ENCODE data around the gene CPXM2.

The CPXM2 gene

DNA sequence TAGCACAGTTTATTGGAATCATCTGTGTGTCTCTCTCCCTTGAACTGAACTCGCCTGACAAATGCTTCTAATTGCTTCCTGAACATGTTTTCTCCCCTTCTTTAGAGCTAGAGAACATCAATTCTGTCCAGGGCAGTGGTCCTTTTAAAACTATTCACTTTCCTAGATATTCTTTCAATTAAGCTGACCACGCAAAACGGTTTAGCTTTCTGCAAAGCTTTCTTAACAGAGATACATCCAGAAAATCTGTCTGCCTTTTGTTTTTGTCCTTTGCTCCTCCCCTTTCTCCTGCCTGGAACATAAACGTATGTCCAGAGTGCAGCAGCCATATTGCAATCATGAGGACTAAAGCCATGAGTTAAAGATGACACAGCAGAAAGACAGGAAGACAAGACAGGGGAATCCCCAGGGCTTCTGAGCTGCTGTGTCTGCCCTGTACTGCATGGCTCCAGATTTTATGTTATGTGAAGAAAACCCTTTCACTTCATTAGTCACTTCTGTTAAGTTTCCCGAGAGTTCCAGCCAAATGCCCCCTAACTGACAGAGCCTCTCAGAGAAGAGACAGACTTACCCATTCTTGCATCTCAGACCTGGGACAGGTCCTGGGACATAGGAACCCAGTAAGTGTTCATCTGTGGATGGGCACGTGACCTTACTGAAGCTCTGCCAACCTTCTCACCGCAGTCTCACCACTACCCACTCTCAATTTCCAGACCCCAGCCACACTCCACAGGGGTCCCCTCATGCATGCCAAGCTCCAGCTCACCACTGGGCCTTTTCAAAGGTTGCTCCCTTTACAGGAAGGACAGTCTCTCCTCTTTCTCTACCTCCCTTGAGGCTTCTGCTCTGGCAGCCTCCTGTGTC, 35.0 kb upstream of the CPXM2 start:
- Histone ChIP-seq H3K4me1 (peaks cover 9 to 23% (median 14%) of the 10 kb centered on the region in 10 experiments), H3K4me3 (no peak overlapping the region), H3K27me3 (no peaks in the 10 kb centered on the region), H3K9me3 (replicated peaks in 1 of 11) (peaks cover 21 to 43% (median 28%) of the 10 kb centered on the region in 11 experiments), H3K36me3 (no peaks in the 10 kb centered on the region), H4K20me1 (no peaks in the 10 kb centered on the region), H3K27ac (peak overlapping the region in 10 of 11 experiments; percentile 8 to 74 (median 57); a peak in 17 of 22 replicates), H3K4me2 (peak overlapping the region; percentile 22 to 76 (median 57); a peak in 21 of 22 replicates), H3K9ac (peak overlapping the region in 5 of 11 experiments; percentile 6 to 50 (median 20); a peak in 4 of 22 replicates)
- no peak for TF ChIP-seq Cebpa-rat (IDR thresholded peaks at IDR 0.05)

GRCh38 chr10:123922126-123922525, 30.5 kb upstream of the CPXM2 start:
- no peaks in the 10 kb centered on the region for H3K36me3 ChIP-seq
- peaks cover 21 to 35% (median 29%) of the 10 kb centered on the region in 11 experiments for H3K9me3 ChIP-seq (replicated peaks in 1 of 11)
- no peaks in the 10 kb centered on the region for H3K27me3 ChIP-seq
- H4K20me1 ChIP-seq: no peaks in the 10 kb centered on the region
- no peak overlapping the region for H3K4me3 ChIP-seq
- peaks cover 5 to 11% (median 7%) of the 10 kb centered on the region in 10 experiments for H3K4me1 ChIP-seq
- no peak overlapping the region for H3K4me2 ChIP-seq
- no peak for TF ChIP-seq Cebpa-rat (IDR thresholded peaks at IDR 0.05)
- no peak overlapping the region for H3K9ac ChIP-seq
- no peak overlapping the region for H3K27ac ChIP-seq

DNA sequence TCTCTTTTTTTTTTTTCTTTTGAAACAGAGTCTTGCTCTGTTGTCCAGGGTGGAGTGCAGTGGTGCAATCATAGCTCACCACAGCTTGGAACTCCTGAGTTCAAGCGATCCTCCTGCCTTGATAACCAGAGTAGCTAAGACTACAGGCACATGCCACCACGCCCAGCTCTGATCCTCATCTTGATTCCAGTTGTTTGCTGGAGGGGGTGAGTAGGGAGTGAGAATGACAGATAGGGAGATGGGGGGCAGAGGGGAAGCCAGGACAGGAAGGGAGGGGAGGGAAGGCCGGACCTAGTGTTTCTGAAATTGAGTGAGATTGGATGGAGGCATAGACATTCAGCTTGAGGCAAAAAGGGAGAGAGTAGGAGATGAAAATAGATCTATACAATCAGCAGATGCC, 25.2 kb upstream of the CPXM2 start:
- Histone ChIP-seq H4K20me1 (no peaks in the 10 kb centered on the region), H3K4me3 (no peak overlapping the region), H3K36me3 (no peaks in the 10 kb centered on the region), H3K4me2 (no peak overlapping the region), H3K4me1 (peaks cover 22 to 33% (median 25%) of the 10 kb centered on the region in 10 experiments), H3K9ac (no peak overlapping the region), H3K27me3 (no peaks in the 10 kb centered on the region), H3K27ac (no peak overlapping the region), H3K9me3 (replicated peaks in 1 of 11) (peaks cover 21 to 34% (median 25%) of the 10 kb centered on the region in 11 experiments)
- TF ChIP-seq Cebpa-rat (IDR thresholded peaks at IDR 0.05): no peak

DNA sequence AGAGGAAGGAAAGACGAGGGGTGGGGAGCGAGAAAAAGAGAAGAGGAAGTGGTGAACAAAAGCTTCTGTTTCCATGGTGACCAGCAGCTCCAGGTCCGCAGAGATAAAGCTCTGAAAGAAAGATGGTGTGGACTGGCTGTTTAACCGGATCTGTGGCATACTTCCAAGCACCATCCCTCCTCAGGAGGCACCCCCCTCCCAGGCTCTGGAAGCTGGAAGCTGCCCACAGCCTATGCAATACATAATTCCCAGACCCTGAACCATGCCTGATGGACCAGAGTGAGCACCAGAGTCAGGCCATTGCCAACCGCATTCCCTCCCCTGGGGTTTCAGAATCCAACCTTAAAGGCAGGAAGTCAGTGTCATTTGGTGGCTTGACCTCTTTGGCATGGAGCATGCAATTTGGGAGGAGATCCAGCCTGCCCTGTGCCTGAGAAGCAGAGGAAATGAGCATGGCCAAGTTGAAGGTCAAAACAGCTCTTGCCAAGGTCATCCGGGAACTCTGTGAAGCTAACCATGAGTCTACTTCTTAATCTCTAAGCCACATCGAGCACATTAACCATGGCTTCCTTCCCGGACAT, 22.2 kb upstream of the CPXM2 start:
- Histone ChIP-seq H4K20me1 (no peaks in the 10 kb centered on the region), H3K36me3 (no peaks in the 10 kb centered on the region), H3K27ac (peak overlapping the region in 8 of 11 experiments; percentile 31 to 65 (median 54); a peak in 15 of 22 replicates), H3K27me3 (no peaks in the 10 kb centered on the region), H3K4me2 (peak overlapping the region; percentile 57 to 89 (median 78)), H3K4me1 (peaks cover 22 to 39% (median 29%) of the 10 kb centered on the region in 10 experiments), H3K9ac (peak overlapping the region in 3 of 11 experiments; percentile 2 to 18 (median 6); a peak in 2 of 22 replicates), H3K9me3 (replicated peaks in 1 of 11) (peaks cover 6 to 12% (median 10%) of the 10 kb centered on the region in 11 experiments), H3K4me3 (no peak overlapping the region)
- no peak for TF ChIP-seq Cebpa-rat (IDR thresholded peaks at IDR 0.05)

- peaks cover 22 to 42% (median 34%) of the 10 kb centered on the region in 10 experiments for H3K4me1 ChIP-seq
- H4K20me1 ChIP-seq: no peaks in the 10 kb centered on the region
- TF ChIP-seq Cebpa-rat (IDR thresholded peaks at IDR 0.05): no peak
- no peaks in the 10 kb centered on the region for H3K27me3 ChIP-seq
- peaks cover 0 to 3% (median 1%) of the 10 kb centered on the region in 11 experiments; a peak in 8 of 22 replicates for H3K9me3 ChIP-seq (replicated peaks in 1 of 11)
- no peak overlapping the region for H3K9ac ChIP-seq
- H3K4me3 ChIP-seq: no peak overlapping the region
- peak overlapping the region in 10 of 11 experiments; percentile 57 to 89 (median 79); a peak in 20 of 22 replicates for H3K4me2 ChIP-seq
- 0 out of 22 replicates have a peak overlapping the region, but pooled peaks of 1 of the 11 experiments have one; percentile 22 for H3K27ac ChIP-seq
- H3K36me3 ChIP-seq: no peaks in the 10 kb centered on the region
Observed at GRCh38 chr10:123912871-123913270, 21.3 kb upstream of the CPXM2 start.

- H3K4me2 ChIP-seq: peak overlapping the region in 9 of 11 experiments; percentile 43 to 89 (median 77); a peak in 13 of 22 replicates
- no peak for TF ChIP-seq Cebpa-rat (IDR thresholded peaks at IDR 0.05)
- no peak overlapping the region for H3K27ac ChIP-seq
- H3K36me3 ChIP-seq: no peaks in the 10 kb centered on the region
- no peaks in the 10 kb centered on the region for H4K20me1 ChIP-seq
- peaks cover 22 to 46% (median 38%) of the 10 kb centered on the region in 10 experiments for H3K4me1 ChIP-seq
- no peak overlapping the region for H3K4me3 ChIP-seq
- H3K27me3 ChIP-seq: no peaks in the 10 kb centered on the region
- no peaks in the 10 kb centered on the region; a peak in 1 of 22 replicates for H3K9me3 ChIP-seq (replicated peaks in 1 of 11)
- no peak overlapping the region for H3K9ac ChIP-seq
Observed at GRCh38 chr10:123912466-123912865, 20.9 kb upstream of the CPXM2 start.

DNA sequence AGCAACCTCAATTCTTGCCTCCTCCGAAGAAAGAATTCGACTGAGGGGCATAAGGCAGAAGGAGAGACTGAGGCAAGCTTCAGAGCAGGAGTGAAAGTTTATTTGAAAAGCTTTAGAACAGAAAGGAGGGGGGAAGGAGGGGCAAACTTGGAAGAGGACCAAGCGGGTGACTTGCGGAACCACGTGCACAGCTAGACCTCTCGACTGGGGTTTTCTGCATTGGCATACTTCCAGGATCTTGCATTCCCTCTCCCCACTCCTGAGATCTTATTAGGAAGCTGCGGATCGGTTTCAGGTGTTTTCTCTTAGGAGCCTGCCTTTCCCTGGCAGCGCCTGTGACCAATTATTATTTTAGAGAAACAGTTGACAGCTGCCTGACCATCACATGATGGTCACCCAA, 20.3 kb upstream of the CPXM2 start:
- H3K27me3 ChIP-seq: no peaks in the 10 kb centered on the region
- no peaks in the 10 kb centered on the region for H3K36me3 ChIP-seq
- peaks cover 22 to 50% (median 42%) of the 10 kb centered on the region in 10 experiments for H3K4me1 ChIP-seq
- no peak overlapping the region for H3K9ac ChIP-seq
- no peaks in the 10 kb centered on the region for H3K9me3 ChIP-seq (replicated peaks in 1 of 11)
- H4K20me1 ChIP-seq: no peaks in the 10 kb centered on the region
- peak overlapping the region in 2 of 11 experiments; percentile 29 to 89; a peak in 3 of 22 replicates for H3K4me2 ChIP-seq
- H3K27ac ChIP-seq: no peak overlapping the region
- no peak for TF ChIP-seq Cebpa-rat (IDR thresholded peaks at IDR 0.05)
- H3K4me3 ChIP-seq: no peak overlapping the region

- no peaks in the 10 kb centered on the region for H3K27me3 ChIP-seq
- no peak for TF ChIP-seq Cebpa-rat (IDR thresholded peaks at IDR 0.05)
- H3K4me2 ChIP-seq: peak overlapping the region in 2 of 11 experiments; percentile 47 to 48; a peak in 3 of 22 replicates
- H3K9ac ChIP-seq: no peak overlapping the region
- H3K27ac ChIP-seq: no peak overlapping the region
- H4K20me1 ChIP-seq: no peaks in the 10 kb centered on the region
- no peaks in the 10 kb centered on the region for H3K36me3 ChIP-seq
- peaks cover 22 to 49% (median 42%) of the 10 kb centered on the region in 10 experiments for H3K4me1 ChIP-seq
- no peak overlapping the region for H3K4me3 ChIP-seq
- H3K9me3 ChIP-seq (replicated peaks in 1 of 11): no peaks in the 10 kb centered on the region
Observed at GRCh38 chr10:123909866-123910265, 18.3 kb upstream of the CPXM2 start.

- H3K27me3 ChIP-seq: no peaks in the 10 kb centered on the region
- TF ChIP-seq Cebpa-rat (IDR thresholded peaks at IDR 0.05): no peak
Observed at GRCh38 chr10:123909426-123909825, 17.8 kb upstream of the CPXM2 start.

More at GRCh38 chr10:123909426-123909825, 17.8 kb upstream of the CPXM2 start:
- Histone ChIP-seq H3K36me3 (no peaks in the 10 kb centered on the region), H3K4me2 (peak overlapping the region in 2 of 11 experiments; percentile 47 to 48; a peak in 4 of 22 replicates), H3K4me3 (no peak overlapping the region), H4K20me1 (no peaks in the 10 kb centered on the region), H3K4me1 (peaks cover 22 to 45% (median 41%) of the 10 kb centered on the region in 10 experiments), H3K9me3 (replicated peaks in 1 of 11) (no peaks in the 10 kb centered on the region), H3K9ac (no peak overlapping the region), H3K27ac (no peak overlapping the region)
